Cortex of kidney (tissue), 1 donor: ENCODE data around the gene VOPP1.
"Not testable (repeated sequence)": the region's sequence is repeated elsewhere in the genome, so short reads cannot be mapped to it uniquely, and the experiment has no call there.

Source experiments
- DNase-seq: peaks from one replicate; lab custom pipeline; 2025; lab: John Stamatoyannopoulos, UW

Gene VOPP1, protein sequence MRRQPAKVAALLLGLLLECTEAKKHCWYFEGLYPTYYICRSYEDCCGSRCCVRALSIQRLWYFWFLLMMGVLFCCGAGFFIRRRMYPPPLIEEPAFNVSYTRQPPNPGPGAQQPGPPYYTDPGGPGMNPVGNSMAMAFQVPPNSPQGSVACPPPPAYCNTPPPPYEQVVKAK

DNA sequence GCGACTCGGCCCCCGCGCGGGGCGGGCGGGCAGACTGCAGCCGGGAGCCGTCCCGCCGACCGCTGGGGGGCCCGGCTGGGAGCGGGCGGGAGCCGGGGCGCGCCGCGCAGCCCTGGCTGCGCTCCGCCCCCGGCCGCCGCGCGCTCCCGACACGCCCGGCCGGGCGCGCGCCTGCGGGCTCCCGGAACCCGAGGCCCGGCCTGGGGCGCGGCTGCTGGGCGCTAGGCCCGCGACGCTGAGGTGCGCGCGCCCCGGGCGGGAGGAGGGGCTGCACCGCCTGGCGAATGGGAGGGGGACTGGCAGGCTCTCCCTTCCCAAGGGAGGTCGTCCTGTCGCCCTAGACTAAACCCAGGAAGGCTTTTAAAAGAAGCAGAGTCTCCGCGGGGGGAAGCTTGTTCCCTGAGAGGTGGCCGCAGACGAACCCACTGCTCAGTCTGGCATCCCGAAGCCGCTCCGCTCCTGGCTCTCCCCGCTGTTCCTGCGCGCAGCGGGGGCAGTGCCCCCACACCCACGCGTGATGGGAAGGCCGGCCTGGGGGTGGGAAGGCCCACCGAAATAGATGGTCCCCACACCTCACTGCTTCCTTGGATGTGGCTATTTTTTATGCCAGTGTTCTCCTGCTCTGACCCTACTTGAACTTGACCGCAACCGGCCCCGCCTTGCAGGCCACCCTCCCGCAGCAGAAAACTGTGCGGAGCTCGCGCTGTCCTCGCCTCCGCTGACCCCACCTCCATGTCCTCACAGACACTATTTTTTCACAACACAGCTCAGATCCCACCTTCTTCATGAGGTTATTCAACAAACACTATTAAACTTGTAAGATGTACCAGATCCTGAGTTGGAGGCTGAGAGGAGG lies at the start of gene VOPP1:
Gene VOPP1, minus strand, starts transcription at position 125 of the 856 bp plus-strand sequence. CDS start 178 bp downstream, outside the sequence.
- no peak for DNase-seq

DNA sequence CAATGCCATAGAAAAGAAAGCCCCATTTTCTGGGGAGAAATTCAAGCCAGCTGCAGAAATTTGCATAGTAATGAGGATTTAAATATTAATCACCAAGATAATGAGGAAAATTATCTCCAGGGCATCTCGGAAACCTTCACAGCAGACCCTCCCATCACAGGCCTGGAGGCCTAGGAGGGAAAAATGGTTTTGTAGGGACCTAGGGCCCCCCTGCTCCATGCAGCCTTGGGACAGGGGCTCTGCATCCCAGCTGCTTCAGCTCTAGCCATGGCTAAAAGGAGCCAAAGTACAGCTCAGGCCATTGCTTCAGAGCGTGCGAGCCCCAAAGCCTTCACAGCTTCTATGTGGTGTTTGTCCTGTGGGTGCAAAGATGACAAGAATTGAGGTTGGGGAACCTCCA lies 46.6 kb upstream of the VOPP1 start:
- no peak for DNase-seq

DNA sequence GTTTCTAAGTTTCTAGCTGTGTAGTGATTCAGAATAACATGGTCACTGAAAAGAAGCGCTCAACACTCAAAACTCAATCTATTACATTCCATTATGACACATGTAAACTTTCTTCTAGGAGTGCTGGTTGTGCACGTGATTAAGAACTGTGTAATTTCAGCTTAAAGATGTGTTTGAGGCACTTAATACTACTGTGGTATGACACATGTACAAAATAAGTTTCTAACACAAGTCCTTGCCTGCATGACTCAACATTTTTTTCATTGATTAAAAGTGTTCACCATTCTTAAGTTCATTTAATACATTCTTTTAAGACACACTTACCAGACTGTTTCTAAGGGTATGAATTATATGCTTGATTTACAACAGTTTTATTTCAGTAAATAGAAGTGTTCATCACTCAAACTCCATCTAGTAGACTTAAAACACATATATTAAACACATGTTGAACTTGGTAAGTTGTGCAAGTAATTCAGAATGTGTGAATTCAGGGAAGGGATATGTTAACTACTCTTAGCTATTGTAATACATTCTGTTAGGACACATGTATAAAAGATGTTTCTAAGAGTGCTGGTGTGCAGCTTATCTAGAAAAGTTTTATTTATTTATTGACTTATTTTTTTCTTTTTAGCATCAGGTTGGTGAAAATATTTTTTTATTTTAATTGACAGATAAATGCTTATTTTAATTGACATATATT lies 42.2 kb upstream of the VOPP1 start:
- not testable (repeated sequence) for DNase-seq

DNA sequence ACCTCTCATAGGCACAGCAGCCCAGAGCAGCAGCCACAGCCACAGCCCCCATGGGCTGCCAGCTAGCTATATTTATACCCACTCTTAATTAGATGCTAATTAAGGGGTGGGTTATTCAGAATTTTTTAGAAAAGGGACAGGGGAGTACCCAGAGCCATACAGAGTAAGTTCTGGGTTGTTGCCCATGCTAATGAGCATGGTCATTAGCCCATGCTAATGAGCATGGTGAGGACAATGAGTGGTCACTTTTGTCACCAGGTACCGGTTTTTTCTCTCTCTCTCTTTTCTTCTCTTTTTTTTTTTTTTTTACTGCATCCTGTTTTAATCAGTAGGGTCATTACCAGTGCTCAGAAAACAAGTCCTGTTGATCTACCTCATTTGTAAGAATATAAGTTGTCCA lies 37.4 kb upstream of the VOPP1 start:
- DNase-seq: not testable (repeated sequence)

DNA sequence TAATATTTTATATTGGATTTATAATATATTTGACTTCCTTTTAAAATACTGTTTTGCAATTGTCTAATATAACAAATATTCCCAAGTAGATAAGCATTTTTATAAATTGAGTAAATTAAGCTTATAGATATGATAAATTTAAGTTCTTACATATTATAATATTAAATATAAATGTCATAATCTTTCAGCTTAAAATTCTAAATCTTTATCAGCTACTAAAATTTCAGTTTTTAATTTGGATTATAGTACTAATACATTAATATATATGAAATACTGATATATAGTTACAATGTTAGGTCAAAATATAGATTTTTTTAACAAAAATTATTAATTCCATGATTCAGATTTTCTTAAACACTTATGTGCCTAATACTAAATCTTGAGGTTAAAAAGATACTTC lies 33.4 kb upstream of the VOPP1 start:
- not testable (repeated sequence) for DNase-seq

DNA sequence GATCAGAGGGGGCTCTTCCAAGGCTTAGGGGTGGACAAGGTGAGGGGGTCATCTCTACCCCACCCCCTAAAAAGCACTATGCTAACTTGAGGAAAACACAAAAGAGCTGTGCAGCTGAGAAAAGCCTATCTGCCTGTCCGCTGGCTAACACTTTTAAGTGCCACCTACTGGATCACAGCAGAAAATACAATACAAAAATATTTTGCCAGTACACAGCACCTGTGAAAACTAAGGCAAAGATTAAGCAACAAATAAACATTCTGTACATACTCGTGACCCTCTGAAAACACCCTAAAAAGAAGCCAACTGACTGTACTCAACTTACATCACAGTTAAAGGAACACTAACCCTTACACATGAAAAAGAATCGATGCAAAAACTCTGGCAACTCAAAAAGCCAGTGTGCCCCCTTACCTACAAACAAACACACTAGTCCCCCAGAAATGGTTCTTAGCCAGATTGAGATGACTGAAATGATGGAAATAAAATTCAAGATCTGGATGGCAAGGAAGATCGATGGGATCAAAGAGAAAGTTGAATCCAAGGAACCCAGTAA lies 25.7 kb upstream of the VOPP1 start:
- not testable (repeated sequence) for DNase-seq

DNA sequence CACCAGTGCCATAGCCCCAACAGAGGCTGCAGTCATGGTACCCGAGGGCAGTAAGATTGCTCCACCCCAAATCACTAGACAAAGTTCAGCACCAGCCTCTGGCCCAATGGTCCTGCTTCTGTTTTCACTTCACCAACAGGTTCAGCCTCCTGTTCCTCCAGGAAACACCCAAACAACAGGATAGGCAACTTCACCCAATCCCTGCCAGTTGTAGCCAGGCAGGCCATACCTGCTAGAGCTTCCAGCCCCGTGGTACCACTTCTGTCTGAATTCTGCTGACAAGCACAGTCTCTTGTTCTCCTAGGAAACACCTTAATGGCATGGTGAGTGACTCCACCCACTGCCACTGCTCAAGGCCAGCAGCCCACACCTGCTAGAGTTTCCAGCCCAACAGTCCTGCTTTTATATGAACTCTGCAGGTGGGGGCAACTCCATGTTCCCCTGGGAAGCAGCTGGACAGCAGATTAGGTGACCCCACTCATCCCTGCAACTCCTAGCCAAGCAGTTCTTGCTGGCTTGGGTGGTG lies 25.0 kb upstream of the VOPP1 start:
- DNase-seq: not testable (repeated sequence)

DNA sequence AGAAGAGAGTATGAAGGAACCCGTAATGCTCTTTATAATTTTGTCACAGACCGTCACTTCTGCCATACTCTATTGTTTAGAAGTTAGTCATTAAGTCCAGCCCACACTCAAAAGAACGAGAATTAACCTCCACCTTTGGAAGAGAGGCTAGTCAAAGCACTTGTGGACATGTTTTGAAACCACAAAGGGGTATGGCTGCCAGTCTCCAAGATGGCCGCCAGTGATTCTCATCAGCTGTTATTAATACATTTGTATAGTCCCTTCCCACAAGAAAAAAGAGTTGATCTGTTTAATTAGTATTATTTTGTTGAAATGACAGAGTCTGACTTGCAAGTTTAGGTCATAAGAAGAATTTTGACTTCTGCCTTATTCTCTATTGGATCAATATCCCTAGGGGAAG lies 23.2 kb upstream of the VOPP1 start:
- no peak for DNase-seq

DNA sequence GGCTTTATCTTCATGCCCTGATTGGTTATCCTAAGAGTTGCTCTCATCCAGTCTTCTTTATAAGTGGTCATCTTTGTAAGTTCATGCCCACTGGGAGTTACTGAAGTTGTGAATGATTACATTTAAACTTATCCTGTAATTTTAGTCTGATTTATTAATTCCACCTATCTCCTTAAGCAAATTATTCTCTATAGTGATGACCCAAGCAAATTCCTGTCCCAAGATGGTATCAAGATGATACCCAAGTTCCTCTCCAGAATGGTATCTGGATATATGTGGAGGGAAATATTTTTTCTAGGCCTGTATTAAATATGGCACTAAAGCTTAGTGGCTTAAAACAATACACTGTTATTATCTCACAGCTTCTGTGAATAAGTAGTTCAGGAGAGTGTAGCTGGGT lies 22.6 kb upstream of the VOPP1 start:
- DNase-seq: no peak

DNA sequence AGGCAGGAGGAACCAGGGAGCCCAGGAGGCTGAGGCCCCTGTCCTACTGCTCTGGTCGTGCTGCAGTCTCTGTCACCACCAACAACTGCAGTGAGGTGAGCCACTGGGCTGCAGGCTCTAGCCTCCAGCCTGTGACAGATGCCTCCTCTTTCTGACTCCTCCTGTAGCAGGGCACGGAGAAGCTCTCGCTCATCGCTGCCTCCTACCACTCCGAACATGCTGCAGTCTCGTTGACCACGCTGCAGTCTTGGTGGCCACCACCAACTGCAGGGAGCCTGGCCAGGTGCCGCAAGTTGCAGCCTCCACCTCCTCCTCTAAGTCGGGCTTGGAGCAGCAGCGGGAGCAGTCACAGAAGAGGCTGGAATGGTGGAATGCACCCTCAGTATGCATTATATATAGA lies 22.1 kb upstream of the VOPP1 start:
- DNase-seq: no peak

DNA sequence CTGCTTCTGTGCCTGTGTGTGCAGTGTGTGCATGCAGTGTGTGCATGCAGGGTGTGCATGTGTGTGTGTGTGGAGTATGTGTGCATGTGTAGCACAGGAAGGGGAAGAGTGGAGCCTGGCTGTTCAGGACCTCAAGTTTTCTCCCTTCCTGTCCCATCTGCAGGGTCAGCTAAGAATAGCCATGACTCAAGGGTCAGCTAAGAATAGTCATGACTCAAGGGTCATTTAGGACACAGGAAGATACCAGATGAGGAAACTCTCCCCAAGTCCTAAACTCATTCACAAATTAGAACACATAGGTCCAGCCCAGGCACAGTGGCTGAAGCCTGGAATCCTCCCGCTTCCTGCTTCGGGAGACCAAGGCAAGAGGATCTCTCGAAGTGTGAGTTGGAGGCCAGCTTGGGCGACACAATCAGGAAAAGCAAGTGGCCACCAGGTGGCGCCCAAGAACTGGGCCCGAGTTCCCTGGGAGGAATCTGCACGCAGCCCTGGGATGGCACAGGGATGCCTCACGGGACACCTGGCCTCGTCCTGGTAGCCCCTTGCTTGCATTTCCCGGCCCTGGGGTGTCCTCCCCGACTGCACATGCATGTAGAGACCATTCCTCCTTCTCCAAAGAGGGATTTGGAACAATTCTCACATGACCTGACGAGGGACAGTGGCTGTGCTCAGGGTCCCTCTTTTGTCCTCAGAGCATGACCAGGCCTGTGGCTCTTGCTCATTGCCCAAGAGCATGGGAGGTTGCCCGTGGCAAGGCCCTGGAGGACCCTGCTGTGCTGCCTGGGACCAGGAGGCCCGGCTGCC lies 21.4 kb upstream of the VOPP1 start:
- no peak for DNase-seq

DNA sequence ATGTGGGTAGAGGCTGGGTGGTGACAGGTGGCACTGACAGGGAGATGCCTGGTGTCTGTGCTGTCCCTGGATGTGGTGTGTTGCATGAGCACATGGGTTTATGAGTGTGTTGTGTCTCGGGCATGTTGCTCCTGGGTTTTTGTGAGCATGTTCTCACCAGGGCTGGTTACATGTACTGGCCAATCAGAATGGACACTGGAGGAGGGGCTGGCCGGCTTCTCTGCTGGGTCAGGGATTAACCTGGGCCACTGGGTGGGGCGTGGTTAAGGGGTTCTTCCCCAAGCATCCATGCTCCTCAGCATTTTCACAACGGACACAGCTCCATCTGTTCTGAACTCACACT lies 20.8 kb upstream of the VOPP1 start:
- DNase-seq: no peak

DNA sequence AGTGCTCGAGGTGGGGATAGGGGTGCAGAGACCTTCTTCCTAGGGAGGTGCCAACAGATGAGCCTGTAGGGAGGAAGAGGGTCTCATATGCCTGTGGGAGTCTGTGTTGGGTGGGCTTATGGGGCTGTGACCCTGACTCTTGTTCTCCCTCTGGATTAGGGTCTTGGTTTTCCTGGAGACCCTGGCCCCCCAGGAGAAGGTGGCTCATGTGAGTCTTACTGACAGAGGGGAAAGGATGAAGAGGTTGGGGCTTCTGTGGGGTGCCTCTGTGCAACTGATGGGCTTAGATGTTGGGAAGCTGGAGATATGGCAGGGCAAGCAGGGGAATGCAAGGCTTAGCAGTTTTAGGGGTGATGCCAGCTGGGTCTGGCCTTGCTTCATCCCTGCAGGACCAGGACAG lies 20.2 kb upstream of the VOPP1 start:
- no peak for DNase-seq

DNA sequence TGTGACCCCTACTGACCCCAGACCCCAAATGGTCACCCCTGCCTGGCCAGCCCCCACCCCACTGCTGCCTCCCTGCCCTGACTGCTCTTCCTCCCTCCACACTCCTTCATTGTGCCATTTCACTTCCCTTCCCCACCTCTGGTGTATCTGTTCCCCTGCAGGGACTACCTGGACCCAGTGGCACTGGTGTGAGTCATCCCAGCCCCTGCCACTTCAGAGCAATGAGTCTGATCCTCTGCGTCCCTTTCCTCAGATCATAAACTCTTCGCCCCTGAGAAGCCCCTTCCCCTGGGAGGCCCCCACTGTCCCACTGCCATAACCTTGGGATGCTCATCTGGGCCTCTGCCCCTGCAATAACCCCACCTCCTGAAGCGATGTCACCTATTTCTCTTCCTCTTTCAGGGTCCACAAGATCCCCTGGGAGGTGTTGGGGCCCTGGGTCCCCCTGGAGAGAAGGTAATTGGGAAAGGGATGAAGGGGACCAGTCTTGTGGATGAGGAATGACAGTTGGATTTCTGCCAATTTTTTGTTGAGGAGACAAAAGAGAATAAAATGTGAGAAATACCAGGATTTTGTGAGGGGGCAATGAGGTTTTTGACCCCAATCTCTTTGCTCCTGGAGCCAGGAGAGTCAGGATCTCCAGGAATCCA lies 19.1 kb upstream of the VOPP1 start:
- DNase-seq: no peak

DNA sequence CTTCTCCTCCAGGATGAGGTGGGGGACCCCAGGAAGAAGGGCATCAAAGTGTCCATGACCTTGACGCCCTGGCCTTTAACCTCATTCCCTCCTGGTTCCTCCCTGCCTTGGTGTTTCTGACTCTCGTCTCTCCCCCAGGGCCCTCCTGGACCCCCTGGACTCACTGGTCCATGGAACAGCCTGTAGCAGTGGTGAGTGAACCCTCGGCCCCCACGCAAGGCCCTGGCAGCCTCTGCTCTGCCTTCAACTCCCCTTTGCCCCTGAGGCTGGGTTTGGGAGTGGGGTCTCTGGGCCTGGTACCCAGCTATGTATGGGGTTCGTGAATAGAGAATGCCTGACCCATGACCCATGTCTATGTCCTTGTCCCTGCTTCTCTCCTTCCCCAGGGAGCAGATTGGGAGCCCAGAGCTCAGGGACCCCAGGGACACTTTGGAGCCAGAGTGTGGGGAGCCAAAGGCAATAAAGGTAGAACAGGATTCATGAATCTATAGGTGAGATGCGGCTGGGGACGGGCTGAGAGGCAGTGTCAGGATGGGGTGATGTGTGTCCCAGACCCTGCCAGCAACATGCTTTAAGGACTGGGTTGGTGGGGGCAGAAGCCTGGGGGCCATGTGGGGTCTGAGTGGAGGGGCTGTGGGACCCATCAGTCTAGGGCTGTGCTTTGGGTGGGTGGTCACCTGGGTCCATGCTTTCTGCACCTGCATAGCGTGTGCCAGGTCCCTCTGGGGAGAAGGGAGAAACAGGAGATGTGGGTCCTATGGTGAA lies 18.4 kb upstream of the VOPP1 start:
- DNase-seq: no peak

DNA sequence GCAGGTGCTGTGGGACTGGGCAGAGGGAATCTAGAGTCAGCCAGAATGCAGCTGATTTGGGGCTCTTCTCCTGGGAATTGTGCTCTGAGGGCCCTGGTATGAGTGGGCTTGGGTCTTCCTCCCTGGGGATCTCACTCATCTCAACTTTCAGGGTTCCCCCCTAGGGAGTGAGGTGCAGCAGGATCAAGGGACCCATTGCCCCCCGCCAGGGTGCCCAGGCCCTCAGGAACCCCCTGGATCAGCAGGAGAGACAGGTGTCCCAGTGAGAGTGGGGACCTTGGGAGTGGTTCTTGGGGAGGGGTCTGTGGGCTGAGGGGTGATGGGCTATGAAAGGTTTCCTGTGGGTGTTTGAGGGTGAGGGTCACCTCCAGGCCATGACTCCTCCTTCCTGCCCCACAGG lies 17.6 kb upstream of the VOPP1 start:
- DNase-seq: no peak

DNA sequence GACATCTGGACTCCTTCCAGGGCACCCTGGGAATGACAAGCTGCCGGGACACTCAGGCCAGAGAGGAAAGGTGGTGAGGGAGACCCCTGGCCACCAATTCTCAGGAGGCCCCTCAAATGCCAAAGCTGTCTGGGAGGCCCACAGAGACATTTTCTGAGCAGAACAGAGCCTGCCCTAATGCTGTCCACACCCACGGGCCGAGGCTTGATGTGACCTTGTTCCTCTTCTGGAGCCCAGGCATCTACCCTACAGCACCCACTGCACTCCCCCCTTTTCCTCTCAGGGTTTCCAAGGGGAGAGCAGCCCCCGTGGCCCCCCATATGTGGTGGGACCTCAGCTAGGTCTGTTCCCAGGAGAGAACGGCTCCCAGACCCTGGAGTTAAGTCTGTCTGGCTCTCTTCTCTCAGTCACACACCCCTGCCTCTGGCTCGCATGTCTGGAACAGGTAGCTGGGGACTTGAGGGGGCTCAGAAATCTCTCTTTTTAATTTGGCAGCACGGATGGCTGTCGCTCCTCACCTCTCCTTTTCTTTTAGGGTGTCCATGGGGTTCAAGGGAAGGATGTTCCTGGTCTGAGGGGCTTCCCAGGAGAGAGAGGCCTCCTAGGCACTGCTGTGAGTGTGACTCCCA lies 16.8 kb upstream of the VOPP1 start:
- DNase-seq: no peak

DNA sequence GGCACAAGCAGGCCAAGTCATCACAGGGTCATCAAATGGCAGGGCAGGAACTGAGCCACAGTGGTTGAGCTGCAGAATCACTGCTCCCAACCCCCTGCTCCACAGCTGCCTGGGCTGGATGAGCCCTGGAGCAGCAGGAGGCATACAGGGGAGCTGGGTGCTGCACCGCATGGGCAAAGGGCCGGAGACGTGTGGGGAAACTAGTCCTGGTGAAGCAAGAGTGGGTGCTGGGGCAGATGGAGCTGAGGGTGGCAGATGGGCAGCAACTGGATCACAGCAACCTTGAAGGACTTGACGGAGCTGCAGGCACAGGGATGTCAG lies 16.0 kb upstream of the VOPP1 start:
- no peak for DNase-seq

DNA sequence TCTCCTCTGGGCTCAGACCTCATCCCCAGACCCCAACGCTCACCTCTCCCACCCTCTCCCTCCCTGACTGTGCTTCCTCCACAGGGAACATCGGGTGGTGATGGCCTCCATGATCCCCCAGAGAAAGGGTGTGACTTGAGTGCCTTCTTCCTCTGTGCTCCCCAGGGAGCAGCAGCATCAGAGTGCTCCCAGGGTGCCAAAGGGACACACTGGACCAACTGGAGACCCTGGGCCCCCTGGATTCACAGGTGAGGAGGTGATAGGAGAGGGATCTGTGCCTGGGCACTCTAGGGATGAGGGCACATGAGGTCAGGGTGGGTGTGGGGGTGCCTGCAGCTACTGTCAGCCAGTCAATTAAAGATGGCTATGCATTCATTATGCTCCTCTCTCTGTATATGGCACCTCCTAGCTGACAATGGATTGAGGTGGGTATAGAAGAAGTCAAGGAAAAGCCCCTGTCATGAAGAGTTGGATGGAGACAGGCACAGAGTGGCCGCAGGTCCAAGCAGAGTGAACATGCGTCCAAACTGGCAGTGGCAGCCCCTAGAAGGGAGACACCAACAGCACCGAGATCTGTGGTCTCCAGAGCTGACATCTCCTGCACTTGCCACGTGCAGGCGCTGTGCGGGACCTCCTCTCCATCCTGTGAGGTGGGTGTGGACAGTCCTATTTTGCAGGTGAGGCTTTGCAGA lies 15.5 kb upstream of the VOPP1 start:
- DNase-seq: no peak

DNA sequence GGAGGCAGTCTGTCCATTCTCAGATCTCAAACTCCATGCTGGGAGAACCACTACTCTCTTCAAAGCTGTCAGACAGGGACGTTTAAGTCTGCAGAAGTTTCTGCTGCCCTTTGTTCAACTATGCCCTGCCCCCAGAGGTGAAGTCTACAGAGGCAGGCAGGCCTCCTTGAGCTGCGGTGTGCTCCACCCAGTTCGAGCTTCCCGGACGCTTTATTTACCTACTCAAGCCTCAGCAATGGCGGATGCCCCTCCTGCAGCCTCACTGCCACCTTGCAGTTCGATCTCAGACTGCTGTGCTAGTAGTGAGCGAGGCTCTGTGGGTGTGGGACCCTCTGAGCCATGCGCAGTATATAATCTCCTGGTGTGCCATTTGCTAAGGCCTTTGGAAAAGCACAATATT lies 10.4 kb upstream of the VOPP1 start:
- not testable (repeated sequence) for DNase-seq
